HG03565 (cell line): ENCODE measurements around the gene LTBP4.
"Not testable (repeated sequence)": the region's sequence is repeated elsewhere in the genome, so short reads cannot be mapped to it uniquely, and the experiment has no call there.

Source experiments
- ATAC-seq: cut with Tn5 transposase; IDR thresholded peaks from one replicate; pipeline ENCODE4 v1.9.1; 2021; ENCODE audit warnings: mild to moderate bottlenecking, moderate library complexity; ENCODE audit not compliant: unreplicated experiment

Gene LTBP4

DNA sequence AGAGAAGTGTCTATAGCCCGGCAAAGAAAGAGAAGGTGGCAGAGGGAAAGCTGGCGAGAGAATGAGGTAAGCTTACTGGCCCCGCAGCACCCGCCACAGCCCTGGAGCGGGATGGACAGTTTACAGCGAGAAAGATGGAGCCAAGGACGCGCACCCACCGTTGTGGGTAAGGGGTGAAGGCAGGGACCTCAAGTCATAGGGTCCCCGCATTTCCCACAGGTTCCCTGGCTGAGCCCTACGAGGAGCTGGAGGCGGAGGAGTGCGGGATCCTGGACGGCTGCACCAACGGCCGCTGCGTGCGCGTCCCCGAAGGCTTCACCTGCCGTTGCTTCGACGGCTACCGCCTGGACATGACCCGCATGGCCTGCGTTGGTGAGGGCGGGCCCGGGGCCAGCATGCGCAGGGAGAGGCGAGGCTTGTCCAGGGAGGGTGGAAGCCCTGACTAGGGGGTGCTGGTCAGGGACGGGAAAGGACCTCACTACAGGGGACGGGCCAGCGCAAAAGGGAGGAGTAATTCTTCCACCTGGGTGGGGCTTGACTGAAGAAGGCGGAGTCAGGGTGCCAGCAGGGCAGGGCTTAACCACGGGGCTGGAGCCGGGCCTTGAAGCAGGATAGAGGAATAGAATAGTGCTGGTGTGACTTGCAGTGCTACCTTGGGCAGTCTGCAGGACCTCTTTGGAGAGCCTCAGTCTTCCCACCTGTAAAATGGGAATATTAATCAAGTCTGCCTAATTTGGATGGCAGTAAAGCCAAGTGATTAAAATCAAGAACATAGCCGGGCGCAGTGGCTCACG lies 26.5 kb downstream of the LTBP4 start:
- ATAC-seq: no peak

DNA sequence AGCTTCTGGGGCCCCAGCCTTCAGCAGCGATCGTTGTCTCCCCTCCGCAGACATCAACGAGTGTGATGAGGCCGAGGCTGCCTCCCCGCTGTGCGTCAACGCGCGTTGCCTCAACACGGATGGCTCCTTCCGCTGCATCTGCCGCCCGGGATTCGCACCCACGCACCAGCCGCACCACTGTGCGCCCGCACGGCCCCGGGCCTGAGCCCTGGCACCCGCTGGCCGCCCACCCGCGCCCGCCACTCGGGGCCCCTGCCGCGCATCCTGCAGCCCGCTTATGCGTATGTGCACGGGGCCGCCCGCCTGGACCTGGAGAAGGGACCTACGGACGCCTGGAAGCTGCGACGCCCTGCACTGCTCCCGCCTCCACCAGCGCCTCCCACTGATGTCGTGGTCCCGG lies 28.2 kb downstream of the LTBP4 start:
- no peak for ATAC-seq

DNA sequence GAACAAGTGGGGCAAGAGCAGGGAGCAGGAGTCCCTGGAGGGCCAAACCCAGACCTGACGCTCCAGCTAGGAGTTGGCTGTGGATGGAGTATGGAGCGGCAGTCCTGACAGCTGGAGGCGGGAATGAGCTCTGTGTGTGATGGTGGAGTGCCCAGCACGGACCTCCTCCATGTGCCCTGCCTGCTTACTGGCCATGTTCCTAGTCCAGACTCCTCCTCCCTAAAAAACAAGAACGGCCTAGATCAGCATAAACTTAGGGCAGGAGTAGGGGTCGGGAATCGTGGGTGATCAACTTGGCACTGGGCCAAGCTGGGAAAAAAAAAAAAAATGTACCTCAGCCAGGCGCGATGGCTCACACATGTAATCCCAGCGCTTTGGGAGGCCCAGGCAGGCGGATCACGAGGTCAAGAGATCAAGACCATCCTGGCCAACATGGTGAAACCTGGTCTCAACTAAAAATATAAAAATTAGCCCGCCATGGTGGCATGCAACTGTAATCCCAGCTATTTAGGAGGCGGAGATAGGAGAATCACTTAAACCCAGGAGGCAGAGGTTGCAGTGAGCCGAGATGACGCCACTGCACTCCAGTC lies 29.5 kb downstream of the LTBP4 start:
- ATAC-seq: no peak

DNA sequence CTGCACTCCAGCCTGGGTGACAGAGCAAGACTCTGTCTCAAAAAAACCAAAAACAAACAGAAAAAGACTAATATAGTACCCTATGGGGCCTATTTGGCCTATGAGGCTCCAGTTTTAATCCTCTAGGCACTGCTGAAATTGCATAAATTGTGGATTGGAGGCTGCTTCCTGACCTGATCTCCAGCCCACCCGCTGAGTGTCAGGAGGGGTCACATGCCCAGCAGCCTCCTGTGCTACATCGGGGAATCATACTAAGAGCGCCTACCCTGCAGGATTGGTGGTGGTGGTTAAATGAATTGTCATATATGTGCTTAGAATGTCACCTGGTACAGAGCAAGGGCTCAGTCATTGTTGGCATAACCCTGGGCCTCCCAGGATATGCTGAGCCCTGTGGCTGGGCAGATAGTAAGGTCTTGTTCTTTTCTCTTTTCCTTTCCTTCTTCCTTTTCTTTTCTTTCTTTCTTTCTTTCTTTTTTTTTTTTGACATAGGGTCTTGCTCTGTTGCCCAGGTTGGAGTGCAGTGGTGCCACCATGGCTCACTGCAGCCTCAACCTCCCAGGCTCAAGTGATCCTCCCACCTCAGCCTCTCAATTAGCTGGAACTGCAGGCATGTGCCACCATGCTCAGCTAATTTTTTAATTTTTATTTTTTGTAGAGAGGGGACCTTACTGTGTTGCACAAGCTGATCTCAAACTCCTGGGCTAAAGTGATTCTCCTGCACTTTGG lies 31.3 kb downstream of the LTBP4 start:
- no peak for ATAC-seq

DNA sequence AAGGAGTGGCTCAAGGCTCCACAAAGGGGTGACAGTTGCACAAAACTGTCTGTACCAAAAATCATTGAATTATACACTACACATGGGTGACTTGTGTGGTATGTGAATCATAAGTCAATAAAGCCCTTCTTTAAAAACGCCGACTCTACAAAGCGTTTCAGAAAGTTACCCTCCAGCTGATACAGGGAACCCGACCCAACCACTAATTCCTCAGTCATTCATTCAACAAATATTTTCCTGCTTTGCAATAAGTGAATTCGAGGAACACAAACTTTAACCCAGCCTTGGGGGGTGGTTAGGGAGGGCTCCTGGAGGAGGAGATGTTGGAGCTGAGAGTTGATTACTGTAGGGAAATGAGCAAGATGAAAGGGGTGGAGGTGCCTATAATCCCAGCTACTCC lies 32.0 kb downstream of the LTBP4 start:
- ATAC-seq: no peak

DNA sequence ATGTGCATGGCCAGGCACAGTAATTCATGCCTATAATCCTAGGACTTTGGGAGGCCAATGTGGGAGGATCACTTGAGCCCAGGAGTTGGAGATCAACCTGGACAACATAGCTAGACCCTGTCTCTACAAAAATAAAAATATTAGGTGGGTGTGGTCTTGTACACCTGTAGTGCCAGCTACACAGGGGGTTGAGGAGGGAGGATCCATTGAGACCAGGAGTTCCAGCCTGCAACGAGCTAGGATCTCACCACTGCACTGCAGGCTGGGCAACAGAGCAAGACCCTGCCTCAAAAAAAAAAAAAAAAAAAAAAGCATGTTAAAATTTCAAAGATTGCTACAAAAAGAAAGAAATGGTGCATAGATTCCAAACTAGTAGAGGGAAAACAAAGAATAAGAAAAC lies 37.2 kb downstream of the LTBP4 start:
- no peak for ATAC-seq

DNA sequence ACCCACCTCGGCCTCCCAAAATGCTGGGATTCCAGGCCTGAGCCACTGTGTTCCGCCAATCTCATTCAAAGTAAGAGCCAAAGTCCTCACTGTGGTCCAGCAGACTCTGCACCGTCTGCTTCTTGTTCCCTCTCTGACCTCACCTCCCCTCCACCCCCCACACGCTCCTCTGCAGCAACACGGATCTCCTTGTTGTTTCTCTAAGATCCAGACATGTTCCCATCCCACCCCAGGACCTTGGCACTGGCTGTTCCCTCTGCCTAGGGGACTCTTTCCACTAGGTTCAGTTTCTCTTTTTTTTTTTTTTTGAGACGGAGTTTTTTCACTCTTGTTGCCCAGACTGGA lies 38.4 kb downstream of the LTBP4 start:
- ATAC-seq: no peak

DNA sequence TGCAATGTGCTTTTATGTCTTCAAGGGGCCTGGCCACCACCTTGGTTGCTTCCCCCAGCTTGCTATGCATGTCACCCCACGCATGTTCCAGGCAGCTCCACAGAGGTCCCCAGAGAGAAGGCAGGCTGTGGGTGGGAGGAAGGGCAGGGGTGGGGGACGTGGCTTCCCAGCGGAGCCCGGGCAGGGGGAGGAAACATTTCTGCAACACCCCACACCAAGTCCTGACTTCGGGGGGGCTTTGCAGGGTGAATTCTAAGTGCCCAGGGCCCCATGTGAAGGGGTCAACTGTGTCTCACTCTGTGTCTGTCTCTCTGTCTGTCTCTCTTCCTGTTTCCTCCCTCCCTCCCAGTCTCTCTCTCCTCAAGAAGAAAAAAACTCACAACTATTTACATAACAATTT lies 39.6 kb downstream of the LTBP4 start:
- ATAC-seq: no peak

DNA sequence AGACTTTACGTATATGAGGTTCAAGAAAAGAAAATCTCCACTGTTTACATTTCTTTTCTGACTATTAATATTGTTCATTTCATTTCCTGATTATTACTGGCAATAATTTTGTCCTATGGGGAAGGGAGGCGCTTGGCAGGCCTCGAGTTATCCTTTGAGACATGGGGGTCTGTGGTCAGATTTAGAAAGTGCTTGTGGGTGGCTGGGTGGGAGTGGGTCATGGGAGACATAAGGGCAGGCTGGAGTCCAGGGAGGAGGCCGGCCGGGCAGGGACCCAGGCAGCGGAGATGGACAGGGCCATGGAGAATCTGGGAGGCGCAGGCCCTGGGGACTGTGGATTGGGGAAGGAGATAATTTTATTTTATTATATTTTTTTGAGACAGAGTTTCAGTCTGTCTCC lies 40.1 kb downstream of the LTBP4 start:
- no peak for ATAC-seq

DNA sequence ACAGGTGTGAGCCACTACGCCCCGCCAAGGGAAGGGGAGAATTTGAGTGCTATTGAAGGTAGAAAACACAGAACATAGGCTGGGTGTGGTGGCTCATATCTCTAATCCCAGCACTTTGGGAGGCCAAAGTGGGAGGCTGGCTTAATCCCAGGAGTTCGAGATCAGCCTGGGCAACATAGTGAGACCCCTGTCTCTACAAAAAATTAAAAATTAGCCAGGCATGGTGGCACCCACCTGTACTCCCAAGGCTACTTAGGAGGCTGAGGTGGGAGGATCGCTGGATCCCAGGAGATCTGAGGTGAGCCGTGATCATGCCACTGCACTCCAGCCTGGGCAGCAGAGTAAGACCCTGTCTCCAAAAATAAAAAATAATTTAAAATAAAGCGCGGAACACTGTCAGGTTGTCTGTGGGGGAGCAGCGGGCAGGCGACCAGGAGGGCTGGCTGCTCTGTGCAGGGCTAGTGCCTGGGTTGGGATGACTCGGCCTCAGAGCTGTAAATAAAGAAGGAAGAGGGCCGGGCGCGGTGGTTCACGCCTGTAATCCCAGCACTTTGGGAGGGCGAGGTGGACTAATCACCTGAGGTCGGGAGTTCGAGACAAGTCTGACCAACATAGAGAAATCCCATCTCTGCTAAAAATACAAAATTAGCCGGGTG lies 41.0 kb downstream of the LTBP4 start:
- ATAC-seq: no peak

DNA sequence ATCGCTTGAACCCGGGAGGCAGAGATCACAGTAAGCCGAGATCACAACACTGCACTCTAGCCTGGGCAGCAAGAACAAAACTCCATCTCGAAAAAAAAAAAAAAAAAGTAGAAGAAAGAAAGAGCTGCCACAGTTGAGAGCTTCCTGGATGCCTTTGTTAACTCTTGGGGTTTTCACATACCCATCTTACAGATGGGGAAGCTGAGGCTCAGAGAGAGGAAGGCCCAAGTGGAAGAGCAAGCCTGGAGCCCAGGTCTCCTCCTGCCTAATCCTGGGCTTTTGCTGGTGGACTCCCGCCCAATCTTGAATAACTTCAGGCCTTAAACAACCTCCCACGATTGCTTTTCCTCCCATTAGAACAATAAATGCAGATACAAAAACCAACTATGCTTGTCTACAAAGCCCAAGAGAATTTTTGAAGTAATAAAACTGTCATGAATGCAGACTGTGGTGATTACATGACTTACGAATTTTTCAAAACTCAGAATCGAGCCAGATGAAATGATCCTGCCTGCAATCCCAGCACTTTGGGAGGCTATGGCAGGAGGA lies 41.7 kb downstream of the LTBP4 start:
- ATAC-seq: no peak

DNA sequence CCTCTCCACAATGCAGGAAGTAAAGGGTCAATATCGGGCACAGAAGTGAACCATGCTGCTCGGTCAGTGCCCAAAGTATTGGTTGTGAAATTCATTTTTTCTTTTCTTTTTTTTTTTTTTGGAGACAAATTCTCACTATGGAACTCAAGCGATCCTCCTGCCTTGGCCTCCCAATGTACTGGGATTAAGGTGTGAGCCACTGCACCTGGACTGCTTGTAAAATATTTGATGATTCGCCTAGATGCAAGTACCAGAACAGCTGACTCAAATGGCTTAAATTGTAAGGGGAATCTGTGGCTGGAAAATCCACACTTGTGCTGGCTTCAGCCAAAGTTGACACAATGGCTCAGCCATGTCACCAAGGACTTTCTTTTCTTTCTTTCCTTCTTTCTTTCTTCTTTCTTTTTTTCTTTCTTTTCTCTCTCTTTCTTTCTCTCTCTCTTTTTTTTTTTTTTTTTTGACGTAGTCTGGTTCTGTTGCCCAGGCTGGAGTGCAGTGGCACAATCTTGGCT lies 45.6 kb downstream of the LTBP4 start:
- ATAC-seq: no peak

DNA sequence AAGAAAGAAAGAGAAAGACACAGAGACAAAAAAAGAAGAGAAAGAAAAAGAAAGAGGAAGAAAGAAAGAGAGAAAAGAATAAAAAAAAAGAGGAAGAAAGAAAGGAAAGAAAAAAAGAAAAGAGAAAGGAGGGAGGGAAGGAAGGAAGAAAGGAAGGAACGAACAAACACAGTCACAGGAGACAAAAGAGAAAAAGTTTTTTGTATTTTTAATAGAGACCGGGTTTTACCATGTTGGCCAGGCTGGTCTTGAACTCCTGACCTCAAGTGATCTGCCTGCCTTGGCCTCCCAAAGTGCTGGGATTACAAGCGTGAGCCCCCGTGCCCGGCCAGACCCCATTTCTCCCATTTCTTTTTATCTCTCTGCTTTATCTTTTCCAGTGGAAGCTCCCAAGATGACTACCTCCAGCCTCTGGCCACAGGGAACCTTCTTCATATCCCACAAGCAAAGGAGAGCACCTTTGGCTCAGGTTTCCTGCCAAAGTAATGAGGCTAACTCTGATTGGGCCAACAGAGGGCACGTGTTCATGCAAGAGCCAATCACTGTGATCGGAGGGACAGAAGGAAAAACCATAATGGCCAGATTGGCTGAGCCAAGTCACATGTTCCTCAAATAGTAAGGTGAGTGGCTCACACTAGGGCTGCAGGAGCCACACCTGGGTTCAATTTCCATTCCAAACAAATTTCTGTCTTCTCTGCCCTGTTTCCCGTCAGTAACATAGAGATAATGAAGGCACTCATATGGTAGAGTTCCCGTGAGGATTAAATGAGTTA lies 48.9 kb downstream of the LTBP4 start:
- ATAC-seq: not testable (repeated sequence)

DNA sequence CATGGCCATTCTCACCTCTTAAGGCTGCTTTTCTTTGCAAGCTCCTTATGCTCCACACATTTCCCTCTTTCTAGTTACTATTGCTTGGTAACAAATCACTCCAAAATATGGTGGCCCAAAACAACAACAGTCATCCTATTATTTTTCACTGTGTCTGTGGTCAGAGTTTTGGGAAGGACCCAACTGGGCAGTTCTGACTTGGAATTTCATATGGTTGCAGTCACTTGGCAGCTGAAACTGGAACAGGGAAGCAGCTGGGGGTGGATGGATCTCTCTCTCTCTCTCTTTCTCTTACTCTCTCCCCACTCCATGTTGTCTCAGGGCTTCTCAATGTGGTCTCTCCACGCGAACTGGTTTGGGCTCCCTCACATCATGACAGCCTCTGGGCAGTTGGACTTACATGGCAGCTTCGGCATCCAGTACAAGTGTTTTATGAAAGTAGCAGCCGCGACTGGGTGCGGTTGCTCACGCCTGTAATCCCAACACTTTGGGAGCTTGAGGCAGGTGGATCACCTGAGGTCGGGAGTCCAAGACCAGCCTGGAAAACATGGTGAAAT lies 49.7 kb downstream of the LTBP4 start:
- no peak for ATAC-seq

DNA sequence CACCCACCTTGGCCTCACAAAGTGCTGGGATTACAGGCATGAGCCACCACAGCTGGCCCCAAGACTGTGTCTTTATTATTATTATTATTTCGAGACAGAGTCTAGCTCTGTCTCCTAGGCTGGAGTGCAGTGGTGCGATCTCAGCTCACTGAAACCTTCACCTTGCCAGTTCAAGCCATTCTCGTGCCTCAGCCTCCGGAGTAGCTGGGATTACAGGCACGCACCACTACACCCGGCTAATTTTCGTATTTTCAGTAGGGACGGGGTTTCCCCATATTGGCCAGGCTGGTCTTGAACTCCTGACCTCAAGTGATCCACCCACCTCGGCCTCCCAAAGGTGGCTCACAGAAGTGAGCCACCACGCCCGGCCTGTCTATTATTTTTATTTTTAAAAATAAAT lies 51.1 kb downstream of the LTBP4 start:
- ATAC-seq: not testable (repeated sequence)

DNA sequence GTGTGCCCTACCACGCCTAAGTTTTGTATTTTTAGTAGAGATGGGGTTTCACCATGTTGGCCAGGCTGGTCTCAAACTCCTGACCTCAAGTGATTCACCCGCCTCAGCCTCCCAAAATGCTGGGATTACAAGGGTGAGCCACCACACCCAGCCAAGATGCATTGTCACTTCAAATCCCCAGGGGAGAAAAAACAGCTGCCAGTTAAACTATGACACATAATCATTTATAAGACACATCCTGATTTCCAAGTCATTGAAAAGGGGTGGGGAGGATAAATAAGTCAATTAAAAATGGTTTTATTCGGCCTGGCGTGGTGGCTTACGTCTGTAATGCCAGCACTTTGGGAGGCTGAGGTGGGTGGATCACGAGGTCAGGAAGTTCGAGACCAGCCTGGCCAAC lies 54.5 kb downstream of the LTBP4 start:
- ATAC-seq: not testable (repeated sequence)

DNA sequence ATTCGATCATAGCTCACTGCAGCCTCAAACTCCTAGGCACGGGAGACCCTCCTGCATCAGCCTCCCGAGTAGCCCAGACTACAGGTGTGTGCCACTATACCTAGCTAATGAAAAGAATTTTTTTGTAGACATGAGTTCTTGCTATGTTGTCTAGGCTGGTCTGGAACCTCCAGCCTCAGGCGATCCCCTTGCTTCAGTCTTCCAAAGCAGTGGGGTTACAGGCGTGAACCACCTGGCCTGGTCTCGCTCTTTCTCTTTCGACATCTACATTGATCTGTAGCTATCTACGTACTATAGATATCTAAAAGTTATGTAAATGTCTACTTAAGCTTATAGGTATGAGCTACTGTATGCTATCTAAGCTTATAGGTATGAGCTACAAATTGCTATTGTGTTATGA lies 56.9 kb downstream of the LTBP4 start:
- no peak for ATAC-seq

DNA sequence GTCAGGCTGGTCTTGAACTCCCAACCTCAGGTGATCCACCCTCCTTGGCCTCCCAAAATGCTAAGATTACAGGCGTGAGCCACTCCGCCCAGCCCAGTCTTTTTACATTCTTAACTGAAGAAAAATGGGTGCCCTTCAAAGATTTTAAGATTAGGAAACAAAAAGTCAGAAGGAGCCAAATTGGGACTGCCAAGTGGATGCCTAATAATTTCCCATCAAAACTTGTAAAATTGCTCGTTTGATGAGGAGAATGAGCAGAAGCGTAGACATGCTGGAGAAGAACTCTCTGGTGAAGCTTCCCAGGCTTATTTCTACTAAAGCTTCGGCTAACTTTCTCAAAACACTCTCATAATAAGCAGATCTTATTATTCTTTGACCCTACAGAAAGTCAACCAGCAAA lies 57.9 kb downstream of the LTBP4 start:
- ATAC-seq: no peak

DNA sequence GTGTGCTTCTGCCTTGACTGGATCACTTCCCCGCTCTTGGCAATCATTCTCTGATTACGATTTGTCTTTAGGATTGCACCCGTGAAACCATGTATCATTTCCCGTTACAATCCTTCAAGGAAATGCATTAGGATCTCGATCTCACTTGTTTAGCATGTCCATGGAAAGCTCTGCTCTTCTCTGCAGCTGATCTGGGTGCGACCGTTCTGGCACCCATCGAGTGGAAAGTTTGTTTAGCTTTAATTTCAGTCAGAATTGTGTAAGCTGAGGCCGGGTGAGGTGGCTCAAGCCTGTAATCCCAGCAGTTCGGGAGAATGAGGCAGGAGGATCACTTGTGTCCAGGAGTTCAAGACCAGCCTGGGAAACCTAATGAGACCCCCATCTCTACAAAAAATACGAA lies 58.4 kb downstream of the LTBP4 start:
- no peak for ATAC-seq

DNA sequence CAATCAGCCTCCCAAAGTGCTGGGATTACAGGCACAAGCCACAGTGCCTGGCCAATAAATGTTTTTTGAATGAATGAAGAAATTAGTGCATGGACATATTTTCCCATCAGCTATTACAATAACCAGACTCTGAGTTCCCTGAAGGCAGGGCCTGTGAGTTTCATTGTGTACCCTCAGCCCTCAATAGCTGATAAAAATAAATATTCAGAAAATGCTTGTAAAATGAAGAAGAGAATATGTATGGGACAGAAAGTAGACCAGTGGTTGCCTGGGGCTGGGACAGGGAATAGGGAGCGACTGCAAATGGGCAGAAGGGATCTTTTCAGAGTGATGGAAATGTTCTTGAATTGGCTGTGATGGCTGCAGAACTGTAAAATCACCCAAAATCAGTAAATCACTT lies 60.4 kb downstream of the LTBP4 start:
- no peak for ATAC-seq
